K562 (cell line): Measurements from ENCODE around the gene DYRK1A.

Experiments
- CEBPB ChIP-seq: fragments of 450-650 bp; IDR thresholded peaks from 2 replicates; pipeline ENCODE4 v1.6.1; 2016; ENCODE audit warnings: missing genetic modification characterization, missing compliant biosample characterization
- CTCF ChIP-seq, 3 experiments: IDR thresholded peaks in 2 of 3; conservative IDR thresholded peaks in 1 of 3; 2 replicates each; pipeline ENCODE4 v1.5.1; 2011 to 2012; ENCODE audit warnings: low read length in 3 of 3, mild to moderate bottlenecking in 3 of 3, control low read depth in 2 of 3, improper control_type of control experiment in 1 of 3, inconsistent platforms in 1 of 3, low read depth in 1 of 3, mixed read lengths in 1 of 3, moderate library complexity in 1 of 3; ENCODE audit not compliant: insufficient read depth in 2 of 3
- GABPB1 ChIP-seq: sonication (generic); formaldehyde crosslinking; IDR thresholded peaks from 2 replicates; pipeline ENCODE4 v1.8.0; 2022; ENCODE audit warnings: mild to moderate bottlenecking, missing genetic modification reagents
- TAF1 ChIP-seq: IDR thresholded peaks from 2 replicates; pipeline ENCODE4 v1.6.1; 2011; ENCODE audit warnings: mild to moderate bottlenecking, low read length, moderate library complexity; ENCODE audit not compliant: insufficient read depth, control insufficient read depth, severe bottlenecking; ENCODE audit errors: extremely low read depth

- TF ChIP-seq CTCF (IDR thresholded peaks at IDR 0.05 in 2 of 3, conservative IDR thresholded peaks at IDR 0.05 in 1 of 3; ENCODE audit: insufficient read depth in 2 of 3, low read depth in 1 of 3, low read length in 3 of 3), result no peak
- TF ChIP-seq GABPB1 (CRISPR knock-in tag), result no peak
- no peak for TF ChIP-seq CEBPB
- TF ChIP-seq TAF1, result no peak
Observed at GRCh38 chr21:37408464-37409193, 42.1 kb downstream of the DYRK1A start.
